ENCODE data around the gene ATP8B2. TPM values are rescaled to one million over a fixed set of nuclear protein-coding genes. Genes with fewer than 3 reads are reported as not detected.
A peak's percentile ranks its signal among the peaks of the same experiment; 100 is the strongest.

ATP8B2 gene
- total RNA-seq, 1 donor from 2014 or later, result 26.0 TPM

- intact Hi-C loops (cut with DNase I), result no loop called here
- peak overlapping the region; percentile 28 for H3K27ac ChIP-seq
- H3K9me3 ChIP-seq, result no peaks in the 10 kb centered on the region
- peaks cover 22% of the 10 kb centered on the region for H3K4me1 ChIP-seq
- peaks cover 97% of the 10 kb centered on the region for H3K36me3 ChIP-seq
- TF ChIP-seq CTCF (IDR thresholded peaks at IDR 0.05), result no peak
- ATAC-seq (no peak), DNase-seq (no peak)
- H3K27me3 ChIP-seq (ENCODE audit: low read depth), result no peaks in the 10 kb centered on the region
- no peak overlapping the region for H3K4me3 ChIP-seq
Observed at GRCh38 chr1:154342132-154342531, 16.8 kb downstream of the ATP8B2 start.

GRCh38 chr1:154342836-154343472 is 17.6 kb downstream of the ATP8B2 start:
- no peak for TF ChIP-seq CTCF (IDR thresholded peaks at IDR 0.05)
- Histone ChIP-seq H3K9me3 (no peaks in the 10 kb centered on the region), H3K4me3 (peak overlapping the region; percentile 3), H3K27me3 (ENCODE audit: low read depth) (no peaks in the 10 kb centered on the region), H3K27ac (peak overlapping the region; percentile 28), H3K36me3 (peaks cover 94% of the 10 kb centered on the region), H3K4me1 (peaks cover 25% of the 10 kb centered on the region)
- ATAC-seq (peak; percentile 69), DNase-seq (peak; percentile 64)
- intact Hi-C loops (cut with DNase I), result no loop called here

- ATAC-seq (no peak), DNase-seq (peak; percentile 63)
- H3K9me3 ChIP-seq, result no peaks in the 10 kb centered on the region
- peaks cover 25% of the 10 kb centered on the region for H3K4me1 ChIP-seq
- peak; percentile 60 for TF ChIP-seq CTCF (IDR thresholded peaks at IDR 0.05)
- H3K4me3 ChIP-seq, result no peak overlapping the region
- no peak overlapping the region for H3K27ac ChIP-seq
- H3K27me3 ChIP-seq (ENCODE audit: low read depth), result no peaks in the 10 kb centered on the region
- intact Hi-C loops (cut with DNase I), result no loop called here
- peaks cover 92% of the 10 kb centered on the region for H3K36me3 ChIP-seq
Observed at GRCh38 chr1:154344977-154345837, 19.9 kb downstream of the ATP8B2 start.

GRCh38 chr1:154346276-154346917 is 21.1 kb downstream of the ATP8B2 start:
- Histone ChIP-seq H3K27ac (no peak overlapping the region), H3K27me3 (ENCODE audit: low read depth) (no peaks in the 10 kb centered on the region), H3K4me1 (peaks cover 25% of the 10 kb centered on the region), H3K4me3 (no peak overlapping the region), H3K36me3 (peaks cover 80% of the 10 kb centered on the region), H3K9me3 (no peaks in the 10 kb centered on the region)
- intact Hi-C loops (cut with DNase I), result no loop called here
- DNase-seq, result no peak
- no peak for TF ChIP-seq CTCF (IDR thresholded peaks at IDR 0.05)
- no peak for ATAC-seq

GRCh38 chr1:154347961-154348360 is 22.6 kb downstream of the ATP8B2 start:
- no peaks in the 10 kb centered on the region for H3K27me3 ChIP-seq (ENCODE audit: low read depth)
- H3K4me1 ChIP-seq, result peaks cover 29% of the 10 kb centered on the region
- ATAC-seq (no peak), DNase-seq (no peak)
- intact Hi-C loops (cut with DNase I), result no loop called here
- no peak overlapping the region for H3K4me3 ChIP-seq
- no peak for TF ChIP-seq CTCF (IDR thresholded peaks at IDR 0.05)
- H3K27ac ChIP-seq, result no peak overlapping the region
- H3K36me3 ChIP-seq, result peaks cover 66% of the 10 kb centered on the region
- H3K9me3 ChIP-seq, result no peaks in the 10 kb centered on the region
